GM04504 (cell line): ENCODE measurements around the gene ZNF783.
A peak's percentile ranks its signal among the peaks of the same experiment; 100 is the strongest.
"Not testable (repeated sequence)": the region's sequence is repeated elsewhere in the genome, so short reads cannot be mapped to it uniquely, and the experiment has no call there.

Experiments used
- DNase-seq: peaks from one replicate; pipeline ENCODE4 v3.0.0-alpha.2; 2012; ENCODE audit warnings: low read depth

Gene ZNF783

DNA sequence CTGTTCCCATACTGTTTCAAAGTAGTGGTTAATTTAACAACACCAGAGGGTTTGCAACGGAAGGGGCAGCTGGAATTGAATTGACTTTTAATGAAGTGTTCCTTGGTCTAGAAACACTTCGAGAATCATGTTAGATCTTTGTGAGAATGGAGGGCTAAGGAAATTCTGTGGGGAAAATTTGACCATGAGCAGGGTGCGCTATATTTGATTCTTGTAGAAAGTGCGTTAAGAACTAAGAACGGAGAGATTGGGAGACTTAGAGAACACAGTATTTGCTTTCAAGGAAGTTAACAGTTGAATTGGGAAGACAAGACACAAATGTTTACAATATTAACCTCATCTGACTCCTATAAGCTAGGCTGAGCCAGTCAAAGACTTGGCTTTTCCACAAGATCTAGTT lies 21.4 kb upstream of the ZNF783 start:
- DNase-seq, result no peak

DNA sequence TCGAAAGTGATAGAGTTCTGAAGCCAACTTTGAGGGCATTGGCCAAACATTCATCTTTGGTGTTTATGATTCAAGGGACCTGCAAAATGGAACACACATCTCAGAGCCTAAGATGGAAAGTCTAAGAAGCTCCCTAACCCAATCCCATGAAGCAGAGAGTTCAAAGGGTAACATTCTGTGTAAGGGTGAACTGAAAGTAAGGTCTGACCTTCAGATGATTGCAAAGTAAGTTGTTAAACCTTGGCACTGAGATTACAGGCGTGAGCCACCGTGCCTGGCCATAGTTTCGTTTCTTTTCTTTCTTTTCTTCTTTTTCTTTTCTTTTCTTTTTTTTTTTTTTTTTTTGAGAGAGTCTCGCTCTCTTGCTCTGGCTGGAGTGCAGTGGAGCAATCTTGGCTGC lies 20.3 kb upstream of the ZNF783 start:
- DNase-seq, result no peak

DNA sequence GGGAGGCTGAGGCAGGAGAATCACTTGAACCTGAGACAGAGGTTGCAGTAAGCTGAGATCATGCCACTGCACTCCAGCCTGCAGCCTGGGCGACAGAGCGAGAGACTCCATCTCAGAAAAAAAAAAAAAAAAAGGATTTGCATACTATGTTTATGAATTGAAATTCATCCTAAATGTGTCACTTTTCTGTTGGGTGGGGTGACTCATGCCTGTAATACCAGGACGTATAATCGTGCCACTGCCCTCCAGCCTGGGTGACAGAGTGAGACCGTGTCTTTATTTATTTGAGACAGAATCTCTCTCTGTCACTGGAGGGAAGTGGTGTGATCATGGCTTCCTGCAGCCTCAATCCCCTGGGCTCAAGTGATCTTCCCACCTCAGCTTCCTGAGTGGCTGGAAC lies 16.8 kb upstream of the ZNF783 start:
- DNase-seq, result no peak

DNA sequence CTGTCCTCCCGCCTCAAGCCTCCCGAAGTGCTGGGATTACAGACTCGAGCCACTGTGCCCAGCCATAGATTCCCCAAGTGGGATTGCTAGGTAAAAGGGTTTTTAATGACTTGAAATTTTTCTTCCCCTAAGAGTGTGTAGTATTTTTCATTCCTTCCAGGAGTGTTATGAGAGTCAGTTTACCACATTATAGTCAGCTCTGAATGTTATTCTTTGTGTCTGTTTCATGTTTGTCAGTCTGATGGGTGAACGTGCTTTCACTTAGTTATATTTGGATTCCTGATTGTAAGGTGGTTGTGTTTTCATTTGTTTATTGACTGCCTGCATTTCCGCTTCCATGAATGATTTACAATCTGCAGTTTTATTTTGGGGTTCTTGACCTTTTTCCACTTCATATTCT lies 16.3 kb upstream of the ZNF783 start:
- no peak for DNase-seq

DNA sequence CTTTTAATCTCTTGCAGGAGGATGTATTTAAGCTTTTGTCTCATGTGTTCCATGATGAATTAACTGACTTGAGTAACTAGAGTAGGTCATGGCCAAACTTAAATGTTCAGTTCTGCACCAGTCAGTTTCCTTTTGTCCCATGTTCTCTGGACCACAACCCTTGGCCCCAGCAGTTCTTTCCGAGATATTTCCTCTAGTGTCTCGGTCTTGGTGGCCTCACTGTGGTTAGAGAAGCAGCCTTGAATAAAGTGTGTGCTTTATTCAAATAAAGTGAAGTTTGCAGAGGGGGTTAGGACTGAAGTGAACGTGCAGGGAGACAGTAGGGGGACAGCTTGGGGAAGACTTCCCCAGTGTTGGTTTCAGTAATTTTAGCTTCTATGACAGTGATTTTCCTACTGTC lies 13.2 kb upstream of the ZNF783 start:
- DNase-seq, result no peak

DNA sequence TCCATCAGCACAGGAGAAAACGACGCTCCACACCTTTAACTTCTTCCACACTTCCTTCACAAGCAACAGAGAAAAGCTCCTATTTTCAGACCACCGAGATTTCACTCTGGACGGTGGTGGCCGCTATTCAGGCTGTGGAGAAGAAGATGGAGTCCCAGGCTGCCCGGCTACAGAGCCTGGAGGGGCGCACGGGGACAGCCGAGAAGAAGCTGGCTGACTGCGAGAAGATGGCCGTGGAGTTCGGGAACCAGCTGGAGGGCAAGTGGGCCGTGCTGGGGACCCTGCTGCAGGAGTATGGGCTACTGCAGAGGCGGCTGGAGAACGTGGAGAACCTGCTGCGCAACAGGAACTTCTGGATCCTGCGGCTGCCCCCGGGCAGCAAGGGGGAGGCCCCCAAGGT lies 11.8 kb upstream of the ZNF783 start:
- not testable (repeated sequence) for DNase-seq

DNA sequence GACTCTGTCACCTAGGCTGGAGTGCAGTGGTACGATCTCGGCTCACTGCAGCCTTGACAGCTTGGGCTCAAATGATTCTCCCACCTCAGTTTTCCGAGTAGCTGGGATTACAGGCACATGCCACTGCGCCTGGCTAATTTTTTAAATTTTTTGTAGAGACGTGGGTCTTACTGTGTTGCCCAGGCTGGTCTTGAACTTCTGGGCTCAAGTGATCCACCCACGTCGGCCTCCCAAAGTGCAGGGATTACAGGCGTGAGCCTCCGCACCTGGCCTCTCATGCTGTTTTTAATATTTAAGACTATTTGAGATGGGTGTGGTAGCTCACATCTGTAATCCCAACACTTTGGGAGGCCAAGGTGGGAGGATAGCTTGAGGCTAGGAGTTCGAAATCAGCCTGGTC lies 10.5 kb upstream of the ZNF783 start:
- not testable (repeated sequence) for DNase-seq

DNA sequence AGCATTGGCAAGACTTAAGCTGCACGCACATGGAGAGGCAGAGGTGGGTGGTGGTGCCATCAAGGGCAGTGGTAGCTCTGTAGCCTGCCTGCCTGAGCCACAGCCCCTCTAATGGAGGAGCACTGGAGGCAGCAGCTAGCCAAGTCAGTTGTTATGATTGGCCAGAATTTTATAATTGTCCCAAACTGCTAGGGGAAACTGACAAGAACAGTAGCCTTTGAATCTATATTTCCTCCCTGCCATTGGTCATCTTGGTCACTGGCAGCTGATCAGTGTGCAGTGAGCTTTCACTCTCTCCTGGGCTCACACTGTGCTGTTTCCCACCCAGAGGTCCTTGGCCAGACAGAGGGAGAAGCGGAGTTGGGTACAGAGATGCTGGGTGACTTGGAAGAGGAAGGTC lies 9.6 kb upstream of the ZNF783 start:
- no peak for DNase-seq

DNA sequence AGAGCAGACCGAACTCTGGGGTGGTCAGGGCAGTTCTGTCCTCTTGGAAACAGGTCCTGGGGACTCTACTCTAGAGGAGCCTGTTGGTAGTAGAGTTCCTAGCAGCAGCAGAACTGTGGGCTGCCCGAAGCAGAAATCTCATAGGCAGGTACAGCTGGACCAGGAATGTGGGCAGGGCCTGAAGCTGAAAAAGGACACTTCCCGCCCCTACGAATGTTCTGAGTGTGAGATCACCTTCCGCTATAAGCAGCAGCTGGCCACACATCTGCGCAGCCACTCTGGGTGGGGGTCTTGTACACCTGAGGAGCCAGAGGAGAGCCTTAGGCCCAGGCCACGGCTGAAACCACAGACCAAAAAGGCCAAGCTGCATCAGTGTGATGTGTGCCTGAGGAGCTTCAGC lies 8.3 kb upstream of the ZNF783 start:
- DNase-seq, result no peak

DNA sequence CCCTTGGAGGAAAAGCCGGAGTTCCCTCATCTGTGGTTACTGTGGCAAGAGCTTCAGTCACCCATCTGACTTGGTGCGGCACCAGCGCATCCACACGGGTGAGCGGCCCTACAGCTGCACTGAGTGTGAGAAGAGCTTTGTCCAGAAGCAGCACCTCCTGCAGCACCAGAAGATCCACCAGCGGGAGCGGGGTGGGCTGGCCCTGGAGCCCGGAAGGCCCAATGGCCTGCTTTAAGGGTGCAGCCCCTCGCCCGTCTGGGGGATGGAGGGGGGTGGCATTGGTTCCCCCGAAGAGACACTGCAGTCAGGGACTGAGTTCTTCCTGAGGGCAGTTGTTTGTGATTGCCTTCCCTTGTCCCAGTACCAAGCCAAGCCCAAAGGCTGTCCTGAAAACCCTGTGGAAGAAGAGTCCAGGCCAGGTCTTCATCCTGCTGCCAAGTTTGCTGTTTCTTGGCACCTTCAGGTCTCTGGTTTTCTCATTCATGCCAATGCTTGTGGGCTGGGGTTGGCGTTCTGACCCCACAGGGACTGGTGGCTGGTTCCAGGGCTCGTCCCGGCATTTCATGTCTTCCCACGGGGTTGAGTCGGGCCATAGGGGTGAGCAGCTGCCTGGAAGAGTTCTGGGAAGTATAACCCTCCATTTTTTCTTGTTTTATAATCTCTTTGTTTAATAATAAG lies 7.7 kb upstream of the ZNF783 start:
- DNase-seq, result no peak

DNA sequence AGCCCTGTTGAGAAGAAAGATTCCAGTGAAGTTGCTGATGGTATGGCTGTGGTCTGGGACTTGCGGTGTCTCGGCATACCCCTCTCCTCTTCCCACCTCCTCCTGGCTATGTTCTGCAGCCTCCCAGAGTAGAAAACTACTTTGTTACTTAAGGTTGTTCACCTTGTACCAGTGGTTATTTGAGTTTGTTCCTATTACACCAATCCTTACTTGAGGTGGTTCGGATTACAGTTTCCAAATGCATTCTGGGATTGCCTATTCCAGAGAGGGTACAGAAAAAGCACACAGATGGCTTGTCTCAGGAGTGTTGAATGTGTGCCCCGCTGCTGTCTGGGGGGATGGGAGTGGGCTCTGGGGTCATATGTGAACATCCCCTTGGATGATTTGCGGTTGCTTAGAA lies 6.8 kb upstream of the ZNF783 start:
- DNase-seq, result no peak

DNA sequence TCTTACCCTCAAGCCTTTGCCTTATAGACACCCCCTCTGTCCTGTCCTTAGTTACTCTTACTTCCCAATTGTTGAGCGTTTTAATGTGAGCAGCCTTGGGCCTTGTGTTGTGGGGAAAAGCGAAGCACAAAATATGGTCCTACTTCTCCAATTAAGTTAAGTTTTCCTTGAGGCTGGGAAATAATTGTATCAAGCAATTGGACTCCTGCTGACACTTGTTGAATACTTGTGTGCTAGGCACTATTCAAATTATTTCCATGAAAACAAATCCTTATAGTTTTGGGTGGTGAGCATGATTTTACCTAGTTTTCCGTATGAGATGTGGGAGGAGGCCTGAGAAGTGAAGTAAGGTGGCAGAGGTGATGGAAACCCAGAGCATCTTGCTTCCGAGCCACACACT lies 5.4 kb upstream of the ZNF783 start:
- no peak for DNase-seq

DNA sequence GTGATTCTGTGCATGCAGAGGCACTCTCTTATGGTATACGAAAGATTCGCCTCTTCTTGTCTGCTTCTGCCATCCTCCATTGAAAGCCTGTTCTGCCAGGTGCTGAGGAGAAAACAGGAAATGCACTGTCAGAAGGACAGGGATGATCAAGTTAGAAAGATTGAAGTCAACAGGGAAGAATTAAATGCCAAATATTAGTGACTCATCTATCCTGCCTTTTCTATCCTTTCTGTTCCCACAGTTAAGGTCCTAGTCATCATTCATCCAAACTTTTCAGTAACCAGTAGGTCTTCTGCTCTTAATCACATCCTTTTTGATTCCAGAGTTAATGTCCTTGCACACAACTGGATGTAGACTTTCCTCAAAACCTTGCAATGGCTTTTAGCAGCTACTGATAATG lies 4.8 kb upstream of the ZNF783 start:
- no peak for DNase-seq

DNA sequence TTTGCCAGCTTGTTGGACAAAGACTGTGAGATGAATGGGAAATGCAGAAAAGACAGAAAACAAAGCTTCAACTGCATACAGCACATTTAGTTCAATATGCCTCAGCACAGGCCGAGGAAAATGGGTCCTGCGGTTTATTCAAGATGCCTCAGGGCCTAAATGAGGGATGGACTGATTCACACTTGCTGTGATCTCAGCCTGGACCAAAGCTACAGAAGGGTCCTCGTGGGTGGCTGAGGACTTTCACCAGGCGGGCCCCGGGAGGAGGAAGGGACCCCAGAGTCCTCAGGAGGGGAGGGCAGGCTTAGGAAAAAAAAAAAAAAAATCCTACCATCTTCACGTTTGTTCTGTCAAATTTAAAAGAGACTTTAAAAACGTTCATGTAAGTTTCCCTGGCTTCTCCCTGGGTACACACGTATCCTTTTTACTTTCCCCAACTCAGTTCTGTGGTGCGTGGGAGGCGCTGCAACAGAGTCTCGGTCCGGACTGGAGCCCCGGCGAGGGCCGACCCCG lies 624 bp upstream of the ZNF783 start:
- peak; percentile 28 for DNase-seq

DNA sequence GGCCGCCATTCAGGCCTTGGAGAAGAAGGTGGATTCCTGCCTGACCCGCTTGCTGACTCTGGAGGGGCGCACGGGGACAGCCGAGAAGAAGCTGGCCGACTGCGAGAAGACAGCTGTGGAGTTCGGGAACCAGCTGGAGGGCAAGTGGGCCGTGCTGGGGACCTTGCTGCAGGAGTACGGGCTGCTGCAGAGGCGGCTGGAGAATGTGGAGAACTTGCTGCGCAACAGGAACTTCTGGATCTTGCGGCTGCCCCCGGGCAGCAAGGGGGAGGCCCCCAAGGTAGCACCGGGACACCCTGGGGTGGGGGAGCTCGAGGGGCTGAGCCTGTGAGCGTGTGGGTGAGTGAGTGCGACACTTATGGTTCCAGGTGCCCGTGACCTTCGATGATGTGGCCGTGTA lies 4.5 kb downstream of the ZNF783 start:
- DNase-seq, result no peak

DNA sequence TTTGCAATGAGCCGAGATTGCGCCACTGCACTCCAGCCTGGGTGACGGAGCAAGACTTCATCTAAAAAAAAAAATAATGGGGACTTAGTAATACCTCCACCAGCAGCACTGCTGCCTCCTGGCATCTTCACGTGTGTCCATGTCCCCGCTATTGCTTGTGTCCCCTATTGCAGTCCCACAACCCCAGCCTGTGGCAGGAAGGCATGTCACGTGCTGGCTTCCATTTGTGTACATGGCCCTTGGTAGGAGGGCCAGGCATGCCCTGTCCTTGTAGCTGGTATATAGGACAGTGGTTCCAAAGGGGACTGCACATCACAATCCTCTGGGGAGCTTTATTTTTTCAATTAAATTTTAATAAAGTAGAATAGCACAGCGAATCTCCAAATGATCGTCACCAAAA lies 5.7 kb downstream of the ZNF783 start:
- no peak for DNase-seq

DNA sequence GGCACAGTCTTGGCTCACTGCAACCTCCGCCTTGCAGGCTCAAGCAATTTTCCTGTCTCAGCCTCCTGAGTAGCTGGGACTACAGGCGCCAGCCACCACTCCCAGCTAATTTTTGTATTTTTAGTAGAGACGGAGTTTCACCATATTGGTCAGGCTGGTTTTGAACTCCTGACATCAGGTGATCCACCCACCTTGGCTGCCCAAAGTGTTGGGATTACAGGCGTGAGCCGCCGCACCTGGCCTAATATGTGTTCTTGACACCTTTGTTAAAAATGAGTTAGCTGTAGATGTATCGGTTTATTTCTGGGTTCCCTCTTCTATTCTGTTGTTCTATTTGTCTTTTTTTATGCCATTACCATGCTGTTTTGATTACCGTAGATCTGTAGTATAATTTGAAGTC lies 12.4 kb downstream of the ZNF783 start:
- not testable (repeated sequence) for DNase-seq

DNA sequence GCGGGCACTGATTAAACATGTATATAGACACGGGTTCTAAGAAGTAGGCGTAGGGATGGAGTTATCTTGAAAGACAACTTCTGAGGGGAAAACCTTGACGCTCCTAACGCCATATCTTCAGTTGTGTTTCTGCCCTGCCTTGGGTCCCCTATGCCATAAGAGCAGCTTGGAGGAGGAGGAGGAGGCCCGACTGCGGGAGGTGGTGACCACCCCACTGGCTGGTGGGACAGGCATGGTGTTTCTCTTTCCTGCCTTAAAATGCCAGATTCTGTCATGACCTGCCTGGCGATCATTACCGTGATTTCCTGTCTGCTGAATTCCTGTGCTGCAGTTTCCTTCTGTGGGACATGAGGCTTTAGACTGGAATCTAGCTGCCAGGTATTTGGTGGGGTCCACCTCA lies 15.9 kb downstream of the ZNF783 start:
- DNase-seq, result no peak

DNA sequence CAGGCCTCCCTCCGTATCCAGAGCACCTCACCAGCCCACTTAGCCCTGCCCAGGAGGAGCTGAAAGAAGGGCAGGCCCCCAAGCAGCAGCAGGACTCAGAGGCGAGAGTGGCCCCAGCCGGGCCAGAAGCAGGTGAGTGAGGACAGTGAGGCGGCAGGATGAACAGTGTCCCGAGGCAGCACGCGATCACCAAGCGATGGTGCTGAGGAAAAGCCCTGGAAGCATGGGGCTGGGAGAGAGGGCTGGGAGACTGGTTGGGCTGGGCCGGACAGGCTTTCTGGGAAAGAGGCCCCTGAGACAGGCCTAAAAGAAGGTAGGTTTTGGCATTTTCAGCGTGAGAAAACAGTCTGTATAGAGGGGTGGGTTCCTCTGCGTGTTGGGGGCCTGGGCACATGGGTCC lies 16.4 kb downstream of the ZNF783 start:
- no peak for DNase-seq

DNA sequence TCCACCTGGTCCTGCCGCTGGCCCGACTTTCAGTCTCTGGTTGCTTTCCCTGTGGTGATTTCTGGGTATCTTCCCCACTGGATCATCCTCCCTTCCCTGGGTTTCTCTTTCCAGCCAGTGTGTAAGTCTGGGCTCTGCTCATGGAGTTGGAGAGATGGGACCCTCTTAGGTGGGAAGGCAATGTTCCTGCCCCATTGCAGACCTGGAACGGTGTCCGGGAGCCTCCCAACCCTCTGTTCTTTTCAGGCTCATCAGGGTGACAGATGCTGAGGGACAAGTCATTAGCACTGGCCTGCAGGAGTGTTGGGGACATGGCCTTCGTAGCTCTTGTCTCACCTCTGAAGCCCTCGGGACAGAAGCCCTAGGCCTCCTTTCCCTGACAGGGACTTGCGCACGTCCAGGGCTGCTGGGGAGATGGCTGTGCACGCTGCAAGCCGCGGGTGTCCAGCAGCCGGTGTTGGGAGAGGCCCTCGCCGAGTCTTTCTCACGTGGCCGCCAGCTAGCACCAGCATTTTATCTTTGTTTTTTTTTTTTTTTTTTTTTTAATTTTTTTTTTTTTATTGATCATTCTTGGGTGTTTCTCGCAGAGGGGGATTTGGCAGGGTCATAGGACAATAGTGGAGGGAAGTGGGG lies 17.2 kb downstream of the ZNF783 start:
- no peak for DNase-seq

DNA sequence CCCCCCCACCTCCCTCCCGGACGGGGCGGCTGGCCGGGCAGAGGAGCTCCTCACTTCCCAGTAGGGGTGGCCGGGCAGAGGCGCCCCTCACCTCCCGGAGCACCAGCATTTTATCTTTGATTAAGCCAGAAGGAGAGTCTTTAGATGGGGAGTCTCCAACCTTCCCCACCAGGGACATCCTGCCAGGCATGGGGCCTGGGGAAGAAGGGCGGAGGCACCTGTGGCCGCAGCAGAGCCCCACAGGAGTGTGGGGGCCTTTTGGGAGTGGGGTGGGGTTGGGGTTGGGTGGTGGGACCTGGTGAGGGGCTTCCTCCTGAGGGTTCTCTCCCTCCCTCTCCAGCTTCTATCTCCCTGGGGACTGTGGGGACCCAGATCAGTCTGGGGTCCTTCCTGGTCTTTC lies 18.2 kb downstream of the ZNF783 start:
- no peak for DNase-seq

DNA sequence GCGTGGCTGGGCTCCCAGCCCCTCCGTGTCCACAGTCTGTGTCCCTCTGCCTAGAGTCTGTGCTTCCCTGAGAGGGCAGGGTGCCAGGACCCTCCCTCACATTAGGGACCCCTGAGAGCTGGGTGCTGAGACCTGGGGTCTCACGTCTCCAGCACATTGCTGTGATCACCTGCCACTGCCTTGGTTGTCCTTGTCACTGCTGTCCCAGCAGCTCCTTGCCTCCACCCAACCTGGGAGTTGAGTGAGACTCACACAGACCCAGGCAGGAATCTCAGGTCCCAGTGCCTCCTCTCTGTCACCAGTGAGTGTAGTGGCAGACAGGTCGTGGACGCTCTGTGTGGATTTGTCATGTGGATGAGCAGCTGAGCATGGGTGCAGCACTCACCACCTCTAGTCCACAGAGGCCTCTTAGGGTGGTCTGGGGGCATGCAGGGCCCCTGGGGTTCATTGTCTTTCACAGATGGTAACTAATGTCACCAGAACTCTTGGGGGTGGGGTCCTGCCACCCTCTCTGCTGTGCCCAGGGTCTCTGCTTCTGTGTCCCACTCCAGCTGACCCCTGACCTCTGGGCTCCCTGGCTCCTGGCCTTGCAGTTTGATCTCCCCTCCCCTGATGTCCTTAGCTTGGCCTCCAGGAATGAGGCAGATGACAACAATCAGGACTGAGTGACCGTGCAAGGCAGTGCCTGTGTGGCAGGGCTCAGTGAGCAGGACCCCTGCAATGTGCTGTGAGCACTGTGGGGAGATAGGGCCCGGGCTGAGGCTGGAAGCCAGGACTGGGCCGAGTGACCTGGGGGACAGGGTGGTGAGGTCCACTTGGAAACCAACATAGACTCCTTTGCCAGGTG lies 18.9 kb downstream of the ZNF783 start:
- no peak for DNase-seq
